HEK293 (cell line): Measurements from ENCODE around the gene BCAS3.

ENCODE experiments used
- CTCF ChIP-seq: fragments of 450-650 bp; formaldehyde crosslinking; IDR thresholded peaks from 2 replicates; pipeline ENCODE4 v1.5.1; 2016; ENCODE audit warnings: missing biosample characterization, missing genetic modification characterization
- RBAK ChIP-seq: fragments of 450-650 bp; formaldehyde crosslinking; IDR thresholded peaks from 2 replicates; pipeline ENCODE4 v1.5.1; 2016; ENCODE audit warnings: missing biosample characterization, missing genetic modification characterization
- ZBTB17 ChIP-seq: fragments of 450-650 bp; formaldehyde crosslinking; IDR thresholded peaks from 2 replicates; pipeline ENCODE4 v1.5.1; 2016; ENCODE audit warnings: missing biosample characterization, missing genetic modification characterization
- ZBTB26 ChIP-seq: fragments of 450-650 bp; formaldehyde crosslinking; optimal IDR thresholded peaks from 2 replicates; pipeline ENCODE3; 2016; ENCODE audit warnings: missing biosample characterization, mild to moderate bottlenecking, missing genetic modification characterization
- ZBTB49 ChIP-seq: fragments of 450-650 bp; formaldehyde crosslinking; IDR thresholded peaks from 2 replicates; pipeline ENCODE4 v1.5.1; 2016; ENCODE audit warnings: missing biosample characterization, missing genetic modification characterization, low read depth
- ZNF280C ChIP-seq: fragments of 450-650 bp; formaldehyde crosslinking; IDR thresholded peaks from 2 replicates; pipeline ENCODE4 v1.5.1; 2016; ENCODE audit warnings: missing biosample characterization, missing genetic modification characterization
- ZNF501 ChIP-seq: fragments of 450-650 bp; formaldehyde crosslinking; IDR thresholded peaks from 2 replicates; pipeline ENCODE4 v1.5.1; 2016; ENCODE audit warnings: missing biosample characterization, missing genetic modification characterization
- ZNF558 ChIP-seq: fragments of 450-650 bp; formaldehyde crosslinking; IDR thresholded peaks from 2 replicates; pipeline ENCODE4 v1.5.1; 2016; ENCODE audit warnings: missing biosample characterization, missing genetic modification characterization
- ZNF629 ChIP-seq: fragments of 450-650 bp; formaldehyde crosslinking; IDR thresholded peaks from 2 replicates; pipeline ENCODE4 v1.5.1; 2017; ENCODE audit warnings: missing biosample characterization, missing genetic modification characterization
- TF ChIP-seq, protein P1 (sequence below): fragments of 450-650 bp; formaldehyde crosslinking; IDR thresholded peaks from 2 replicates; pipeline ENCODE4 v1.5.1; 2016; ENCODE audit warnings: missing biosample characterization, missing genetic modification characterization

- TF ChIP-seq ZBTB17 (tag by site-specific recombination) (no peak), ZNF501 (no peak), CTCF (no peak), ZBTB26 (tag by site-specific recombination) (no peak), ZNF558 (tag by site-specific recombination) (no peak), ZNF280C (tag by site-specific recombination) (no peak), ZNF629 (tag by site-specific recombination) (no peak), ZBTB49 (tag by site-specific recombination) (no peak), RBAK (tag by site-specific recombination) (no peak)
- TF ChIP-seq, protein P1, sequence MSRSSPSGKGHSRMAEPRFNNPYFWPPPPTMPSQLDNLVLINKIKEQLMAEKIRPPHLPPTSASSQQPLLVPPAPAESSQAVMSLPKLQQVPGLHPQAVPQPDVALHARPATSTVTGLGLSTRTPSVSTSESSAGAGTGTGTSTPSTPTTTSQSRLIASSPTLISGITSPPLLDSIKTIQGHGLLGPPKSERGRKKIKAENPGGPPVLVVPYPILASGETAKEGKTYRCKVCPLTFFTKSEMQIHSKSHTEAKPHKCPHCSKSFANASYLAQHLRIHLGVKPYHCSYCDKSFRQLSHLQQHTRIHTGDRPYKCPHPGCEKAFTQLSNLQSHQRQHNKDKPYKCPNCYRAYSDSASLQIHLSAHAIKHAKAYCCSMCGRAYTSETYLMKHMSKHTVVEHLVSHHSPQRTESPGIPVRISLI, result no peak
Measured at GRCh38 chr17:60680754-60681153, 3.1 kb downstream of the BCAS3 start.
